ENCODE data around the gene PCDHGC4.

PCDHGC4 gene

GRCh38 chr5:141532726-141533125, 47.9 kb downstream of the PCDHGC4 start:
- DNase-seq: no peak

- no peak for DNase-seq
Observed at GRCh38 chr5:141533897-141534296, 49.1 kb downstream of the PCDHGC4 start.

- no peak for DNase-seq
Observed at GRCh38 chr5:141534492-141535213, 49.8 kb downstream of the PCDHGC4 start.
